GM19025 (cell line): ENCODE data around the gene PLD2.
A peak's percentile ranks its signal among the peaks of the same experiment; 100 is the strongest.

ENCODE experiments used
- ATAC-seq: cut with Tn5 transposase; IDR thresholded peaks from one replicate; pipeline ENCODE4 v1.9.1; 2021; ENCODE audit warnings: mild to moderate bottlenecking, low read depth, moderate library complexity; ENCODE audit not compliant: unreplicated experiment

PLD2 gene

DNA sequence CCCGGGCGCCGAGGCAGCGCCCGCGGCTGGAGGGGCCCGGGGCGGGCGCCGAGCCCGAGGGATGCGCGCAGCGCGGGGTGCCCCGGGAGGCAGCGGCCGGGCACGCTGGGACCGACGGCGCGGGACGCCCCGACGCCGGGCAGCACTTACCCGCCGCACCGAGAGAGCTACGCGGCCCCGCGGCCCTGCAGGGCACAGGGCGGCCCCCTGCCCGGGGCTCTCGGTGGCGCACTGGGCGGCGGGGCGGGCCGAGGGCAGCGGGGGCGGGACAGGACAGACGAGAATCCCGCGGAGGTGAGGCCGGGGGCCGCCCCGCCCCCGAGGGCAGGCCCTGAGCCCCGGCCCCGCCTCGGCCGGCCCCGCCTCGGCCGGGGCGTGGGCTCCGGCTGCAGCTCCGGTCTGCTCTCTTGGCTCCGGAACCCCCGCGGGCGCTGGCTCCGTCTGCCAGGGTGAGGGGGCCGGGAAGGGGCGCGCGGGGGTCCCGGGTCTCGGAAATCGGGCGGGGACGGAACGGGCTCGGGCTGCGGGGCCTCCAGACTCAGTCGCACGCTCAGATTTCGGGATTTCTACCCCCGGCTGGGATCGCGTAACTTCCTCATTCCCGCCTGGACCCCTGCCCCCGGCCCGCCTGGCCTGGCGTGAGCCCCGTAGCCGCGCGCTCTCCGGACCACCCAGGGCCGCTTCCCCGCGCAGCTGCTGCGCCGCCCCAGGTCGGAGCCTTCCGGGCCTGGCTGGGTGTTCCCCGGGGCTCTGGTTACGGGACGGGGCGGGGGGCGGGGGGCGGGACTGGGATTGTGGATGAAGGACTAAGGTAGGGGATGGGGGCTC is at the start of gene PLD2:
PLD2 (plus strand) TSS at position 376 of the 828 bp plus-strand sequence. CDS start 621 bp downstream, outside the sequence.
- ATAC-seq = peak; percentile 97

DNA sequence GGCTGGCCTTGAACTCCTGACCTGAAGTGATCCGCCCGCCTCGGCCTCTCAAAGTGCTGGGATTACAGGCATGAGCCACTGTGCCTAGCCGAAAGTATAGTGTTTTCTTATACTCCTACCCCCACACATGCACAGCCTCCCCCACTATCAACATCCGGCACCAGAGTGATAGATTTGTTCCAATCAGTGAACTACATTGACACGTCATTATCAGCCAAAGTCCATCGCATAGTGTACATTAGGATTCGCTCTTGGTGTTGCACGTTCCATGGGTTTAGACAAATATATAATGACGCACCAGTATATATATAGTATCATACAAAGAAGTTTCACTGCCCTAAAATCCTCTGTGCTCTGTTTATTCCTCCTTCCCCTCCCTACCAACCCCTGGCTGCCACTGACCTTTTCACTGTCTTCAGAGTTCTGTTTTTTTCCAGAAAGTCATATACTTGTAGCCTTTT is 47.1 kb upstream of the PLD2 start:
- ATAC-seq = no peak

- no peak for ATAC-seq
Measured at GRCh38 chr17:4764595-4764994, 42.4 kb upstream of the PLD2 start.

- ATAC-seq = no peak
Measured at GRCh38 chr17:4766201-4766600, 40.8 kb upstream of the PLD2 start.

- ATAC-seq = no peak
Measured at GRCh38 chr17:4766723-4767122, 40.2 kb upstream of the PLD2 start.

DNA sequence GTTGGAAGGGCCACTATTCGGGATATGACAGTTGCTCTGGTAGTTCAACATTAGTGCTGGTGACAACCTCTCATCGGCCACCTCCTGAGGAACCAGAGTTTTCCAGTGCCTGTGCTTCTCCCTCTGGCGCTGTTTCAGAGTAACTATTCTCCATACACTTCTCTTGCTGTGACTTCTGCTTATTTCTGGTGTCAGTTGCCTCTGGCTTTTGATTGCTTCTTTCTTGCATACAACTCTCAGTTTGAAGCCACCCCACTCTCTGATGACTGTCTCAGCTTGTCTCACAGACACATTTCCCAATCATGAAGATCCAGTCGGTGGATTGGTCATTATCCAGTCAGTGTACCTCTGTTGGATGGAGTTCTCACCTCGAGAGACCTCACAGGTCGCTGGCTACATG is 38.7 kb upstream of the PLD2 start:
- no peak for ATAC-seq

DNA sequence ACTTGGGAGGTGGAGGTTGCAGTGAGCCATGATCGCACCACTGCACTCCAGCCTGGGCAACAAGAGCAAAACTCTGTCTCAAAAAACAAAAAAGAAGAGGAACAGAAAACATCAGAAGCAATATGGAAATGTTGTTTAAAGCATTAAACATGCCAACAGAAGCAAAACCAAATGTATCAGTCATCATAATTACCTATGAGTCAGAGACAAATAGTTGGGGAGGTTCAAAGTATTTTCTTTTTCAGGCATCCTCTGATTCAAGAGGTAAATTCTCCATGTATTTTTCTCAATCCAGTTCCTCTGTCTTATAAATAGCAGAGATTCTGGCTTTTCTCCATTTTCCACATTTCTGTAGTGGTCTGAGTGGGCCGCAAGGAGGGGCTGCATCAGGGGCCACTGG is 37.3 kb upstream of the PLD2 start:
- ATAC-seq = no peak

DNA sequence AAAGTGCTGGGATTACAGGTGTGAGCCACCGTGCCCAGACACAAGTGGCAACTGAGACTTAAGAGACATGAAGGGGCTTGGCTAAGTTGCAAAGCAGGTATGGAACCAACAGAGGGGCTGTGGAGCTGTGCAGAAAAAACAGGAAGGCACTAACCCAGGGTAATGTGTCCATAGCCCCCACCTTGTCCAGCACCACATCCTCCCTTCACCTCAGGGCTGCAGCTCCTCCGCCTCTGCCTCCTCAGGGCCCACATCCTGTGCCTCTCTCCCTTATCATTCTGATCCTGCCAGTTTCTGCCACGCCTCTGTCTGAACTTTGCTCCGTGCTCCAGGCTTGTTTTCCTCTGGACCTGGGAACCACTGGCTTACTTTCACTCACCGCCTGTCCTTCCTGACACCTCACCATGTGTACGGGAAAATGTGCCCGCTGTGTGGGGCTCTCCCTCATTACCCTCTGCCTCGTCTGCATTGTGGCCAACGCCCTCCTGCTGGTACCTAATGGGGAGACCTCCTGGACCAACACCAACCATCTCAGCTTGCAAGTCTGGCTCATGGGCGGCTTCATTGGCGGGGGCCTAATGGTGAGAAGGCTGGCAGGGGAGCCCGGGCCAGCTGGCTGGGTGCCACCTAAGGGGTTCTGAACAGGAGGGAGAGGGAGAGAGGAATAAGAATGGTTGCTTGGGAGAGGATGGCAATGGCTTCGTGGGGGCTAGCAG is 35.3 kb upstream of the PLD2 start, which contains the start of gene TM4SF5:
TM4SF5 (plus strand) TSS at position 368 of the 716 bp plus-strand sequence; CDS start at position 405, 37 bp downstream.
- no peak for ATAC-seq

DNA sequence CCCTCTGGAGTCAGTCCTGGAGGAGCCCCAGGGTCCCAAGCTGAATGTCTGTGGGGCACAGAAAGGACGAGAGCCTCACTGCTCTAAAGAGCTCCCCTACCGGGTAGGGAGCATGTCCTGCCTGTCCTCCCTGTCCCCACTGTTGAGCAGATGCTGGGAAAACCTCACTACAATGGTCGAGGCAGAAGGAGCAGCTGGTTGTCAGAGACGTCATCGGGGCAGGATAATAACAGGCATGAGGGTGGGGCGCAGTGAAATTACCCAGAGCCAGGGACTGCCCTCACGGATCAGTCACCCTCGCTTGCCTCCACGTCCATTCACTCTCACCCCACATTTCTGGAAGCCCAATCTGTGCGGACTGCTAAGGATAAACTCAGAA is 34.7 kb upstream of the PLD2 start:
- no peak for ATAC-seq

DNA sequence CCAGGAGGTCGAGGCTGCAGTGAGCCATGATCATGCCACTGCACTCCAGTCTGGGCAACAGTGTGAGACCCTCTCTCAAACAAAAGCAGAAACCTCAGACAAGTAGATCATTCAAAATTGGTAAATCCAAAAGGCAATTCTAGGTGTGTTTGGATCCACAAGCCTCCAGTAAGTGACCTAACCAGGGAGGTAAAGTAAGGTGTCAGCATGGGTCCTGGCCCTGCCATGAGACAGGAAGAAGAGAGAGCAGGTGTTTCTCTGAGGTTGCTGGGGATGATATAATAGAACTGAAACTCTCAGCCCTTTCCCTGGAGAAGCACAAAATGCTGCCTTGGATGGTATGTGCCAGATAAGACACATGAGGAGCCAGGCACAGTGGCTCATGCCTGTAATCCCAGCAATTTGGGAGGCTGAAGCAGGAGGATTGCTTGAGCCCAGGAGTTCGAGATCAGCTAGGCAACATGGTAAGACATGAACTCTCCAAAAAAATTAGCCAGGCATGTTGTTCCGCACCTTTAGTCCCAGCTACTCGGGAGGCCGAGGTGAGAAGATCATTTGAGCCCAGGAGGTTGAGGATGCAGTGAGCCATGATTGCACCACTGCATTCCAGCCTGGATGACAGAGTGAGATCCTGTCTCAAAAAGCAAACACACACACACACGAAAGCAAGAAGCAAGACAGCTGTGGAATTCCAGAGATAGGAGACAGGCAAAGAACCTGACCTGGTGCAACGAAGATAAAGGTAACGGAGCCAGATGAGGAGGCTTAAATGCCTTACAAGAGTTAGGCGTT is 28.8 kb upstream of the PLD2 start:
- no peak for ATAC-seq

GRCh38 chr17:4780325-4780955 is 26.5 kb upstream of the PLD2 start:
- no peak for ATAC-seq

DNA sequence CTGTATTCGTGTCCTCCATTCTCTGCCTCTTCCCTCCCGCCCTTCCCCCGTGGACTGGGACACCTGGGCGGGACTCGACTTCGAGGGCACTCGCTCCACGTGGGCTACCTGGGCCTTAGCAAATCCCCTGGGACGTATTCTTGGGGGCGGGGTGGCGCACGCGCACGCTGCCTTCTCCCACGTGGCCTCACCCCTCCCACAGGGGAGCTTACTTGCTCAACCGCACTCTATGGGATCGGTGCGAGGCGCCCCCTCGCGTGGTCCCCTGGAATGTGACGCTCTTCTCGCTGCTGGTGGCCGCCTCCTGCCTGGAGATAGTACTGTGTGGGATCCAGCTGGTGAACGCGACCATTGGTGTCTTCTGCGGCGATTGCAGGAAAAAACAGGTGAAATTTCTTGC is 24.3 kb upstream of the PLD2 start:
- no peak for ATAC-seq

DNA sequence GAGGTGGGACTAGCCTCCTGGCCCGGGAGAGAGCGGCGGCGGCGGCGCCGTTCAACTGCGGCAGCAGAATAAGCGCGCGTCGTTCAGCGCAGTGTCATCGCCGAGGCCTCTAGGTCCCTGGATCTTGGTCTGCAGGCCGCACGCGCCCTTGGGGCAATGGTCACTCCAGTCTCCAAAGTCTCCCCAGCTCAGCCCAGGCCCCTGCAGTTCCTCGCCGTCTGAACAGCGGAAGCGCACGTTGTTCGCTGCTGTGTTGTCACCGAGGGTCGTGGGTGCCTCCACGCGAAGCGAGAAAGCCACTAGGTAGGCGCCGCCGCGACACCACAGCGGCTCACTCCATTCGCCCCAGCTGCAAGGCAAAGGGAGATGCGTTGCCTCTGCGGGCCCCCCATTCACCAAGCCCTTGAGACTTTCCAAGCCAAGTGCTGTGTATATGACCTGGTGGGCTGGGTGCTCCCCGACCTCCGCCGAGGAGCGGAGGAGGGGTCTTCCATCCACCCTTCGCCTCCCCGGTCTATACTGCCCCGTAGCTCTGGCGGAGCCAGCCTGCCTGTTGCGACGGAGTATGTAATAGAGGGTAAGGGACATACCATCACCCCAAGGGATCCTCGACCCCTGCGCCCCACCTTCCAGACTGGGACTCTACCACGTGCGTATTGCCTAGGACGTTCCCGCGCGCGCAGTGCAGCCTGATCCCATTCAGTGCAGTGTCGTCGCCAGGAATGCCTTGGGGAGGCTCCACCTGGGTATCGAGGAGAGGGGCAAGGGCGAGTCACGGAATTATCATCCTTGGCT is 21.4 kb upstream of the PLD2 start:
- ATAC-seq = no peak

DNA sequence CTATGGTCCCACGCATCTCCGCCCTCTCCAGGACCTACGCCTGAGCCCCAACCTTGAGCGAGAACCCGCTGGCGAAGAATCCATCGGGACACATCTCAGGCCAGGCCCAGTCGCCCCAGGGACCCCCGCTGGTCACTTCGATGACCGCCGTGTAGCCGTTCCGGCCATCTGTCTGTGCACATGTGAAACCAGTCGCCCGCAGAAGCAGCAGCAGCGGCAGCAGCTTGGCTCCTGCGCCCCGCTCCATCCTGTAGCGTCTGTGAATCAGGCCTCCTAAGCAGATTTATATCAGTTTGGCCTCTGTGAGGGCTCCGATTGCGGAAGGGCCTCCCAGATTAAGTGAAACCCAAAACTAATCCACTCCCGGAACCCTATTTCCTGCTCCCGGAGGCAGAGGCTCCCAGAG is 20.8 kb upstream of the PLD2 start, which contains the start of gene VMO1:
VMO1 (minus strand) TSS at position 259 of the 406 bp plus-strand sequence; CDS start at position 247, 12 bp downstream.
- ATAC-seq = no peak

GRCh38 chr17:4786516-4786915 is 20.4 kb upstream of the PLD2 start:
- ATAC-seq = no peak

GRCh38 chr17:4788159-4788806 is 18.7 kb upstream of the PLD2 start:
- no peak for ATAC-seq

DNA sequence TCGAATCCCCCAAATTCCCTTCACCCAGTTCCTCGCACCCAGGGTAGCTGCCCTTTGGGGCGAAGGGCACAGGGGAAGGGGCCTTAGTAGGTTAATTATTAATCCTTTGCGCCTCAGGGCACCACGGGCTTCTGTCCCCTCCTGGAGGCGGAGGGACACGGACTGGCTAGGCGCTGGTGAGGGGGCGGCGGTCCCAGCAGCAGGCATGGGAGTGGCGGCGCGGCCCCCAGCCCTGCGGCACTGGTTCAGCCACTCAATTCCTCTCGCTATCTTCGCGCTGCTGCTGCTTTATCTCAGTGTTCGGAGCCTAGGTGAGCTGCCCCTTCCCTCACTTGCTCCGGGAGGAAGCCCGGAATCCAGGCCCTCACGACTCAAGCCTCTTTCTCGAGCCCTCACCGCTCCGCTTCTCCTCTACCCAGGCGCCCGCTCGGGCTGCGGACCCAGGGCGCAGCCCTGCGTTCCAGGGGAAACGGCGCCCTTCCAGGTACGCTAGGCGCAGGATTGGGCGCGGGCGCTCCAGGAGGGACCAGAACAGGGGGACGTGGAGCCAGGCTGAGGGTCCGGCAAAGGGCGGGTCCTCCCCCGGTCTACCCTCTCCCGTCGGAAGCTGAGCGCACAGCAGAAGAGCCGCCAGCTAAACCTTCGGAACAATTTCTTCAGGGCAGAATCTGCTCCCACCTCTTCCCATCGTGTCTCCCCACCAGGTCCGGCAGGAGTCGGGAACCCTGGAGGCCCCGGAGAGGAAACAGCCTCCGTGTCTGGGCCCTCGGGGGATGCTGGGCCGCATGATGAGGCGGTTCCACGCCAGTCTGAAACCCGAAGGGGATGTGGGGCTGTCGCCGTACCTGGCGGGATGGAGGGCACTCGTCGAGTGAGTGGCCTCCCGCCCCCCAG is 17.9 kb upstream of the PLD2 start, which contains the start of gene GLTPD2:
GLTPD2 (plus strand) TSS at position 158 of the 894 bp plus-strand sequence; CDS start at position 206, 48 bp downstream.
- no peak for ATAC-seq

DNA sequence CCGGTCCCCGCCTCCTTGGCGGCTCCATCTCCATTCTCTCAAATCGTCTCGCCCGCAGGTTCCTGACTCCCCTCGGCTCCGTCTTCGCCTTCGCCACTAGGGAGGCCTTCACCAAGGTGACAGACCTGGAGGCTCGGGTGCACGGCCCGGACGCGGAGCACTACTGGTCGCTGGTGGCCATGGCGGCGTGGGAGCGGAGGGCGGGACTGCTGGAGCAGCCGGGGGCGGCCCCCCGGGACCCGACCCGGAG is 17.3 kb upstream of the PLD2 start:
- no peak for ATAC-seq
